ENCODE results near the gene CAMSAP1. TPM values are rescaled to one million over a fixed set of nuclear protein-coding genes. Genes with fewer than 3 reads are reported as not detected.

CAMSAP1 gene
- total RNA-seq, 1 experiment from 2014 or later, result 52.7 TPM

DNA sequence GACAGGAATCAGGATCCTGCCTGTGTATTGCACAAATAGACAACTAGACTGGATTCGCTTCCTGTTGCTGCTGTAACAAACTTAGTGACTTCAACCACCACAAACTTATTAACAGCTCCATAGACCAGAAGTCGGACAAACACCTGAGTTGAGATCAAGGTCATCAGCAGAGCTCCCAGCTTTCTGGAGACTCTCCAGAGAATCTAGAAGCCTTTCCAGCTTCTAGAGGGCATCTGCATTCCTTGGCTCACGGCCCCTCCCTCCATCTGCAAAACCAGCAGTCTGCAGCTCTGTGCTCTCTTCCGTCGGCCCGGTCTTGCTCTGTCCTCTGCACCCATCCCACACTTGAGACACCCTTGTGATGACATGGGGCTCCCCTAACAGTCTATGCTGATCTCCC is 106.3 kb downstream of the CAMSAP1 start:
- Histone ChIP-seq H4K8ac (replicated peaks; ENCODE audit: insufficient read length, low read depth, low read length) (no peak overlapping the region), H2BK12ac (ENCODE audit: insufficient read length, low read depth, low read length) (no peak overlapping the region), H2AK5ac (ENCODE audit: insufficient read length, low read length) (no peak overlapping the region), H3K14ac (ENCODE audit: insufficient read depth, low read length) (no peak overlapping the region), H3K27ac (ENCODE audit: insufficient read length, low read depth, low read length) (no peak overlapping the region), H3K56ac (ENCODE audit: insufficient read length, low read depth, low read length) (no peak overlapping the region), H4K91ac (ENCODE audit: insufficient read length, low read depth, low read length) (no peak overlapping the region), H4K20me1 (ENCODE audit: control insufficient read depth, insufficient read depth, insufficient read length) (no peaks in the 10 kb centered on the region), H3K18ac (ENCODE audit: insufficient read length, low read depth, low read length) (no peak overlapping the region), H4K5ac (ENCODE audit: insufficient read length, low read depth, low read length) (no peak overlapping the region), H3K9ac (ENCODE audit: extremely low read depth, insufficient read length, low read length) (no peak overlapping the region), H3K4ac (ENCODE audit: low read depth, low read length) (no peak overlapping the region), H2BK15ac (ENCODE audit: low read depth, low read length) (no peak overlapping the region), H3T11ph (ENCODE audit: low read length) (no peak overlapping the region), H3K23ac (ENCODE audit: insufficient read length, low read depth, low read length) (no peak overlapping the region), H3K9me3 (ENCODE audit: control insufficient read depth, low read depth, low read length) (no peaks in the 10 kb centered on the region), H3K27me3 (ENCODE audit: insufficient read depth, low read length) (no peaks in the 10 kb centered on the region), H2BK5ac (ENCODE audit: insufficient read length, low read length) (no peak overlapping the region), H3K4me2 (ENCODE audit: insufficient read depth, insufficient read length, low read length) (no peak overlapping the region), H2AFZ (ENCODE audit: low read length) (no peak overlapping the region), H3K79me2 (ENCODE audit: insufficient read depth, low read length) (no peaks in the 10 kb centered on the region), H2BK120ac (ENCODE audit: low read depth, low read length, poor library complexity, severe bottlenecking) (no peak overlapping the region), H2BK20ac (ENCODE audit: low read depth, low read length, poor library complexity, severe bottlenecking) (no peak overlapping the region), H3K4me1 (ENCODE audit: insufficient read depth, low read length) (no peaks in the 10 kb centered on the region), H3K79me1 (ENCODE audit: insufficient read depth, low read depth, low read length, poor library complexity, severe bottlenecking) (no peaks in the 10 kb centered on the region), H3K23me2 (ENCODE audit: insufficient read length, low read depth, low read length, poor library complexity, severe bottlenecking) (no peaks in the 10 kb centered on the region)
- no peak for DNase-seq
- Mint-ChIP-seq H3K9me3 (no peaks in the 10 kb centered on the region; a peak in 1 of 5 replicates), H3K27ac (no peak overlapping the region), H3K4me3 (no peak overlapping the region), H3K36me3 (ENCODE audit: insufficient read depth in 1 of 3, low read depth in 3 of 3) (no peaks in the 10 kb centered on the region), H3K4me1 (peaks cover 10 to 23% of the 10 kb centered on the region in 2 experiments), H3K27me3 (ENCODE audit: low read depth) (no peaks in the 10 kb centered on the region; the same call in 1 of the 2 replicates)
- no CpG with 5 or more reads among the region's 6 CpGs for WGBS (ENCODE audit: extremely low coverage, insufficient read length, low lambda C conversion rate)
- TF ChIP-seq, protein P1, sequence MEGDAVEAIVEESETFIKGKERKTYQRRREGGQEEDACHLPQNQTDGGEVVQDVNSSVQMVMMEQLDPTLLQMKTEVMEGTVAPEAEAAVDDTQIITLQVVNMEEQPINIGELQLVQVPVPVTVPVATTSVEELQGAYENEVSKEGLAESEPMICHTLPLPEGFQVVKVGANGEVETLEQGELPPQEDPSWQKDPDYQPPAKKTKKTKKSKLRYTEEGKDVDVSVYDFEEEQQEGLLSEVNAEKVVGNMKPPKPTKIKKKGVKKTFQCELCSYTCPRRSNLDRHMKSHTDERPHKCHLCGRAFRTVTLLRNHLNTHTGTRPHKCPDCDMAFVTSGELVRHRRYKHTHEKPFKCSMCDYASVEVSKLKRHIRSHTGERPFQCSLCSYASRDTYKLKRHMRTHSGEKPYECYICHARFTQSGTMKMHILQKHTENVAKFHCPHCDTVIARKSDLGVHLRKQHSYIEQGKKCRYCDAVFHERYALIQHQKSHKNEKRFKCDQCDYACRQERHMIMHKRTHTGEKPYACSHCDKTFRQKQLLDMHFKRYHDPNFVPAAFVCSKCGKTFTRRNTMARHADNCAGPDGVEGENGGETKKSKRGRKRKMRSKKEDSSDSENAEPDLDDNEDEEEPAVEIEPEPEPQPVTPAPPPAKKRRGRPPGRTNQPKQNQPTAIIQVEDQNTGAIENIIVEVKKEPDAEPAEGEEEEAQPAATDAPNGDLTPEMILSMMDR (conservative IDR thresholded peaks at IDR 0.05), result no peak

All from H9 (cell line).